GM23248 (cell line): ENCODE data around the gene GULP1. TPM values are rescaled to one million over a fixed set of nuclear protein-coding genes. Genes with fewer than 3 reads are reported as not detected.

Experiments
- DNase-seq: peaks from one replicate; pipeline ENCODE4 v3.0.0-alpha.2; 2015
- H2AFZ ChIP-seq: fragments of 200-600 bp; sonication (generic); 2 replicates; pipeline ENCODE4 v1.6.1; 2016; ENCODE audit warnings: antibody characterized with exemption
- H3F3A ChIP-seq: fragments of 200-600 bp; sonication (generic); 2 replicates; pipeline ENCODE4 v1.6.1; 2016; ENCODE audit warnings: mild to moderate bottlenecking, antibody characterized with exemption, mixed run types; ENCODE audit not compliant: insufficient read depth
- H3K27ac ChIP-seq: fragments of 200-600 bp; sonication (generic); 2 replicates; pipeline ENCODE4 v1.5.1; 2016; ENCODE audit warnings: mild to moderate bottlenecking
- H3K27me3 ChIP-seq: fragments of 200-600 bp; sonication (generic); replicated peaks from 2 replicates; pipeline ENCODE4 v1.6.1; 2016; ENCODE audit warnings: mild to moderate bottlenecking; ENCODE audit not compliant: insufficient read depth
- H3K36me3 ChIP-seq: fragments of 200-600 bp; sonication (generic); 2 replicates; pipeline ENCODE4 v1.6.1; 2016; ENCODE audit warnings: low read depth, mild to moderate bottlenecking
- H3K4me1 ChIP-seq: fragments of 200-600 bp; sonication (generic); 2 replicates; pipeline ENCODE4 v1.6.1; 2016; ENCODE audit warnings: mild to moderate bottlenecking; ENCODE audit not compliant: insufficient read depth
- H3K4me2 ChIP-seq: fragments of 200-600 bp; sonication (generic); one replicate; pipeline ENCODE4 v1.6.1; 2016; ENCODE audit warnings: mild to moderate bottlenecking; ENCODE audit not compliant: unreplicated experiment
- H3K4me3 ChIP-seq: fragments of 200-600 bp; sonication (generic); 2 replicates; pipeline ENCODE4 v1.5.1; 2016; ENCODE audit warnings: mild to moderate bottlenecking
- H3K79me2 ChIP-seq: fragments of 200-600 bp; sonication (generic); 2 replicates; pipeline ENCODE4 v1.6.1; 2016; ENCODE audit warnings: mild to moderate bottlenecking; ENCODE audit not compliant: insufficient read depth
- H3K9ac ChIP-seq: fragments of 200-600 bp; sonication (generic); 2 replicates; pipeline ENCODE4 v1.6.1; 2016; ENCODE audit warnings: mild to moderate bottlenecking
- H3K9me2 ChIP-seq: fragments of 200-600 bp; sonication (generic); 2 replicates; pipeline ENCODE4 v1.6.1; 2016; ENCODE audit warnings: mixed run types, mild to moderate bottlenecking, moderate library complexity; ENCODE audit not compliant: insufficient read depth
- H3K9me3 ChIP-seq: fragments of 200-600 bp; sonication (generic); one replicate; pipeline ENCODE4 v1.6.1; 2017; ENCODE audit warnings: low read depth
- H4K20me1 ChIP-seq: fragments of 200-600 bp; sonication (generic); 2 replicates; pipeline ENCODE4 v1.6.0; 2016; ENCODE audit not compliant: insufficient read depth
- EZH2 ChIP-seq: fragments of 200-600 bp; sonication (generic); IDR thresholded peaks from 2 replicates; pipeline ENCODE4 v1.6.1; 2018; ENCODE audit warnings: antibody characterized with exemption, mild to moderate bottlenecking; ENCODE audit not compliant: insufficient read depth, poor library complexity, severe bottlenecking
- EZH2phosphoT487 ChIP-seq: fragments of 200-600 bp; sonication (generic); IDR thresholded peaks from 2 replicates; pipeline ENCODE4 v1.6.1; 2018; ENCODE audit warnings: antibody characterized with exemption, moderate library complexity, mild to moderate bottlenecking, low read depth; ENCODE audit not compliant: insufficient read depth
- WGBS, 2 experiments: methylation state at CpG; one replicate each; pipeline ENCODE4 v1.1.6; 2015 to 2017; ENCODE audit warnings: low lambda C conversion rate in 2 of 2, low coverage in 1 of 2; ENCODE audit errors: missing lambda C conversion rate in 2 of 2; 5-methylcytosine and 5-hydroxymethylcytosine counted together
- in situ Hi-C: fragments of 300-500 bp; cut with MboI; formaldehyde crosslinking; loops from 2 replicates; pipeline ENCODE4 v1.15.0; 2020
- polyA plus RNA-seq: library from polyadenylated mRNA; unstranded; fragments of >200 nt; fragmentation: Nextera tagmentation; extraction: Ambion mirVana; gene quantifications from 2 replicates; pipeline ENCODE4 v1.2.1, GENCODE V29; 2016
- total RNA-seq: library from RNA; depleted of rRNA; stranded (reverse); fragments of >200 nt; shearing (Covaris generic); gene quantifications from 2 replicates; pipeline ENCODE4 v1.2.3, GENCODE V29; 2014

GULP1 gene
- total and polyA plus RNA-seq, 2 experiments from 2014 or later = 6.1 to 11.9 TPM

DNA sequence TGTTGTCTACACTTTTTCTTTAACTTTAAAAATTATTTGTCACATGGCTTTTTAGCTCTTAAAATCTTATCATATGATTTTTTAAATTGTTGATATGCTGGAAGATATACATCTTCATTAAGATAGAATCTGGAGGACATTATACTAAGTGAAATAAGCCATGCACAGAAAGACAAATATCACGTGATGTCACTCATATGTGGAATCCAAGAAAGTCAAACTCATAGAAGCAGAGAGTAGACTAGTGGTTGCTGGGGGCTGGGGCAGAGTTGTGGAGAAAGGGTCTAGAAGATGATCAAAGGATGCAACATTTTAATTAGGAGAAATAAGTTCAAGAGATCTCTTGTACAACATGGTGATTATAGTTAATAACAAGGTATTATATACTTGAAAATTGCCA lies 280.9 kb downstream of the GULP1 start:
- 89 to 96% methylated on average over 1 of the region's 1 CpG for WGBS, 2 experiments
- no peak for DNase-seq
- in situ Hi-C loops = no loop called here

DNA sequence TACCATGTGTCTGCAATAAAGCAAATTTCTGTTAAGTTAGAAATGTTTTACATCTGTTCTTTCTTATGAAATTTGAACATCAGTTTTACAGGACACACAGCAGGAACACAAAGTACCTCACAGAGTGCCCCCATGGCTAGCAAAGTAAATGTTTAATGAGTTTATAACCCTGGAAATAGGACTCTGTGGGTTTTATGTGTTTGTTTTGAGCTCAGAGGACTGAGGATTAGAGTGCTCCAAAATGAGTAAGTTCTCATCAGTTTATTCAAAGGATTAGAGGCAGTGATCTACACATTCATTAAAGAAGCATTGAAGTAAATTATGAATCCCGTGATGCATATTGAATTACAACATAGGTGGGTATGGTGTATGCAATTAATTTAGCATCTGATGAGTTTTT lies 281.8 kb downstream of the GULP1 start:
- H3K9me3 ChIP-seq = no peaks in the 10 kb centered on the region

More for the DNA sequence above, 280.9 kb downstream of the GULP1 start:
- no peak overlapping the region for H3K4me3 ChIP-seq
- H3F3A ChIP-seq = peaks cover 8% of the 10 kb centered on the region; the same call in 1 of the 2 replicates
- H4K20me1 ChIP-seq = no peaks in the 10 kb centered on the region
- H3K27ac ChIP-seq = no peak overlapping the region
- no peak overlapping the region for H3K4me2 ChIP-seq
- H3K9ac ChIP-seq = no peak overlapping the region
- H3K27me3 ChIP-seq = no peaks in the 10 kb centered on the region
- H3K9me3 ChIP-seq = no peaks in the 10 kb centered on the region
- no peaks in the 10 kb centered on the region for H3K36me3 ChIP-seq
- H3K79me2 ChIP-seq = no peaks in the 10 kb centered on the region
- 0 out of 2 replicates have a peak, but pooled peaks cover 2% of the 10 kb centered on the region for H3K9me2 ChIP-seq
- no peaks in the 10 kb centered on the region for H3K4me1 ChIP-seq
- TF ChIP-seq EZH2phosphoT487 (no peak), EZH2 (no peak)
- H2AFZ ChIP-seq = no peak overlapping the region

DNA sequence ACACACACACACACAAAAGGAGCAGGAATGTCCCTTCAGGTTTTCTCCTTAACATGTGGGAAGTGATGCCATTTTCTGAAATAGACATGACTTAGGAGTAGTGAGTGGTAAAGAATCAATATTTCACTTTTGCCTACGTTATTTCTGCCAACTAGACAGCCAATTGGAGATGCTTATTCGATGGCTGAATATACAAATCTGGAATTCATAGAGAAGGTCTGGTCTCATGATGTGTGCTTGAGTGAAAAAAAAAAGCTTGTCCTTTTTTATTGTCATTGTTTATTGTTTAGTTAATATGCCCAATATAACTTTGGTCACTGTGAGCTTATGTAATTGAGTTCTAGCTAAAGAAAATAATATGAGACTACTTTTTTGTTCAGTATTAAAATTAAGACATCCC lies 284.3 kb downstream of the GULP1 start:
- Histone ChIP-seq H3F3A (peaks cover 8% of the 10 kb centered on the region; the same call in 1 of the 2 replicates), H3K27ac (no peak overlapping the region), H3K9me3 (no peaks in the 10 kb centered on the region), H4K20me1 (no peaks in the 10 kb centered on the region), H3K79me2 (no peaks in the 10 kb centered on the region), H3K9ac (no peak overlapping the region), H3K9me2 (0 out of 2 replicates have a peak, but pooled peaks cover 2% of the 10 kb centered on the region), H2AFZ (no peak overlapping the region), H3K4me2 (no peak overlapping the region), H3K27me3 (no peaks in the 10 kb centered on the region), H3K4me3 (no peak overlapping the region), H3K4me1 (no peaks in the 10 kb centered on the region), H3K36me3 (no peaks in the 10 kb centered on the region)
- 28 to 30% methylated on average over 2 of the region's 2 CpGs for WGBS, 2 experiments
- TF ChIP-seq EZH2phosphoT487 = no peak
- no peak for TF ChIP-seq EZH2
- DNase-seq = no peak
- in situ Hi-C loops = no loop called here

More for the DNA sequence above, 281.8 kb downstream of the GULP1 start:
- Histone ChIP-seq H3K9me2 (0 out of 2 replicates have a peak, but pooled peaks cover 2% of the 10 kb centered on the region), H3F3A (peaks cover 8% of the 10 kb centered on the region; the same call in 1 of the 2 replicates), H2AFZ (no peak overlapping the region), H4K20me1 (no peaks in the 10 kb centered on the region), H3K27ac (no peak overlapping the region), H3K4me2 (no peak overlapping the region), H3K4me1 (no peaks in the 10 kb centered on the region), H3K9ac (no peak overlapping the region), H3K79me2 (no peaks in the 10 kb centered on the region), H3K4me3 (no peak overlapping the region), H3K27me3 (no peaks in the 10 kb centered on the region), H3K36me3 (no peaks in the 10 kb centered on the region)
- 24 to 29% methylated on average over 1 of the region's 1 CpG for WGBS, 2 experiments
- no peak for DNase-seq
- TF ChIP-seq EZH2phosphoT487 = no peak
- no peak for TF ChIP-seq EZH2
- in situ Hi-C loops = no loop called here

DNA sequence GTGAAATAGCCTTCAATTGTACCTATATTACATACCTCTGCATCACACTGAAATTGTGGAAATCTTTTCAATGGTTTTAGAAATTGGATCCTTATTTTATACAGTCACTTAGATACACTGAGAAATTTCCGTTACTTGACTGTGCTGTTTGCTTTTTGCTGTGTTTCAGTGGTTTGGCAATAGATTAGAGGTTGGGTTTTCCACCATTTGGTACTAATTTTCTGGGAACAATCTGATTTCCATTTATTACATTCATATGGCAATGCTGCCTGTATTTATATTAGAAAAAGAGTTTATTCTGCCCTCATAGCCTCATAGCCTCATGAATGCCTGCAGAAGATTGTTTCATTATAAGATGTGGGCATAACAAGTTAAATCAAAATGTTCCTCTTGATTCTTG lies 285.0 kb downstream of the GULP1 start:
- H3K9ac ChIP-seq = no peak overlapping the region
- 0 out of 2 replicates have a peak, but pooled peaks cover 2% of the 10 kb centered on the region for H3K9me2 ChIP-seq
- no peaks in the 10 kb centered on the region for H3K36me3 ChIP-seq
- no peaks in the 10 kb centered on the region for H3K27me3 ChIP-seq
- in situ Hi-C loops = no loop called here
- no peaks in the 10 kb centered on the region for H3K79me2 ChIP-seq
- TF ChIP-seq EZH2phosphoT487 (no peak), EZH2 (no peak)
- H3K4me2 ChIP-seq = peak overlapping the region; percentile 35
- H4K20me1 ChIP-seq = no peaks in the 10 kb centered on the region
- H3K4me3 ChIP-seq = peak overlapping the region; percentile 12; the same call in 1 of the 2 replicates
- peak overlapping the region; percentile 29 for H2AFZ ChIP-seq
- no peaks in the 10 kb centered on the region for H3K4me1 ChIP-seq
- no peaks in the 10 kb centered on the region for H3K9me3 ChIP-seq
- DNase-seq = peak; percentile 17
- no peak overlapping the region for H3K27ac ChIP-seq
- WGBS, 2 experiments = 52 to 58% methylated on average over 1 of the region's 1 CpG
- H3F3A ChIP-seq = peaks cover 8% of the 10 kb centered on the region; the same call in 1 of the 2 replicates

DNA sequence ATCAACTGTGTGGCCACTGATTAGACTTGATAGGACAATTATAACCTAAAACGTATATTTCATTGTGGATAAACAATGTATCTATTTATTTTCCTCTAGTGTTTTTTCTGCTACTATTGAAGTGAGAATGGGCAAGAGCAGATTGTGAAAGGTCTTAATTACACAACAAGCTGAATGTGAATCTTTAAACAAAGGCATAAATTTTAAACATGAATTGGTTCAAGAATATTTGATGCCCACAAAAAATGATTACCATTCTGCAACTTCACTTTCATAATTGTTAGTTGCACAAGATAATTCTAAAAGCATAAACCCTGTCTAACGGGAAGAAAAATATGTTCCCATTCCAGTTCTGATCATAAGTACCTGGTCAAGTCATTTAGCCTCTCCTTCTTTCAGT lies 285.6 kb downstream of the GULP1 start:
- Histone ChIP-seq H3K9ac (no peak overlapping the region), H3K9me3 (no peaks in the 10 kb centered on the region), H3K79me2 (no peaks in the 10 kb centered on the region), H4K20me1 (no peaks in the 10 kb centered on the region), H3F3A (peaks cover 8% of the 10 kb centered on the region; the same call in 1 of the 2 replicates), H3K27me3 (no peaks in the 10 kb centered on the region), H2AFZ (peak overlapping the region; percentile 29; the same call in 1 of the 2 replicates), H3K4me2 (no peak overlapping the region), H3K4me3 (no peak overlapping the region), H3K27ac (no peak overlapping the region), H3K9me2 (0 out of 2 replicates have a peak, but pooled peaks cover 2% of the 10 kb centered on the region), H3K4me1 (no peaks in the 10 kb centered on the region), H3K36me3 (no peaks in the 10 kb centered on the region)
- DNase-seq = no peak
- 18 to 19% methylated on average over 2 of the region's 2 CpGs for WGBS, 2 experiments
- in situ Hi-C loops = no loop called here
- no peak for TF ChIP-seq EZH2phosphoT487
- TF ChIP-seq EZH2 = no peak
